Renal cortex interstitium (tissue), 11 donors: ENCODE results near the gene RUNX1. TPM values are rescaled to one million over a fixed set of nuclear protein-coding genes. Genes with fewer than 3 reads are reported as not detected.

Experiments
- DNase-seq, 11 donors: peaks; one replicate each; pipeline ENCODE4 v3.0.0-alpha.2; 2013; ENCODE audit warnings: low read depth in 9 of 11, low spot score in 4 of 11; ENCODE audit errors: extremely low read depth in 1 of 11
- polyA plus RNA-seq, 3 donors: library from polyadenylated mRNA; unstranded; fragments of 120-200 nt; gene quantifications; one replicate each; pipeline ENCODE4 v1.2.1, GENCODE V29; 2013; ENCODE audit not compliant: insufficient read length in 3 of 3

The RUNX1 gene
- polyA plus RNA-seq, 3 donors = 2.3 to 3.5 (median 2.4) TPM

- no peak for DNase-seq
These were observed 165.4 kb downstream of the RUNX1 start for GRCh38 chr21:34883491-34884271.

DNA sequence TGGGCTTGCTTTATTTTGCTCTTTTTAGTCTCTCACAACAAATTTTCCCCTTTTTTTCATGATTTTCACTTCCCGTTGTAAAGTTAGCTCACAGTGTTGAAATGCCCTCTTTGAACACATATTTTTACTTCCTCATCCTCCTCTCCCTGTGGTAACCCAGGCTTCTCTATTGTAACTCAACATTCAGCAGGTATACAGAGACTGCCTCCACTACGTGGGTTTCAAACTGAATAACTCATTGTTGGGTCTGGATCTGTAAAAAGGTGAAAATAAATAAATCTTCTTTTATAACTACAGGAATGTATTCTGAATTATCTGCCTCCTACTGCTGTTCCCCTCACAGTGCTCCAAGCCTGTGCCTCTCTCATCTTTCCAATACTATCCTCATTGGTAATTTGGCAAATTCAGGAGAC is 166.4 kb downstream of the RUNX1 start:
- DNase-seq = no peak

- DNase-seq = no peak
These were observed 167.2 kb downstream of the RUNX1 start for GRCh38 chr21:34881839-34882371.

- DNase-seq = no peak
These were observed 167.7 kb downstream of the RUNX1 start for GRCh38 chr21:34881421-34881820.

- no peak for DNase-seq
These were observed 168.7 kb downstream of the RUNX1 start for GRCh38 chr21:34880401-34880800.

- no peak for DNase-seq
These were observed 170.2 kb downstream of the RUNX1 start for GRCh38 chr21:34878940-34879339.

GRCh38 chr21:34878501-34878900 is 170.6 kb downstream of the RUNX1 start:
- no peak for DNase-seq

DNA sequence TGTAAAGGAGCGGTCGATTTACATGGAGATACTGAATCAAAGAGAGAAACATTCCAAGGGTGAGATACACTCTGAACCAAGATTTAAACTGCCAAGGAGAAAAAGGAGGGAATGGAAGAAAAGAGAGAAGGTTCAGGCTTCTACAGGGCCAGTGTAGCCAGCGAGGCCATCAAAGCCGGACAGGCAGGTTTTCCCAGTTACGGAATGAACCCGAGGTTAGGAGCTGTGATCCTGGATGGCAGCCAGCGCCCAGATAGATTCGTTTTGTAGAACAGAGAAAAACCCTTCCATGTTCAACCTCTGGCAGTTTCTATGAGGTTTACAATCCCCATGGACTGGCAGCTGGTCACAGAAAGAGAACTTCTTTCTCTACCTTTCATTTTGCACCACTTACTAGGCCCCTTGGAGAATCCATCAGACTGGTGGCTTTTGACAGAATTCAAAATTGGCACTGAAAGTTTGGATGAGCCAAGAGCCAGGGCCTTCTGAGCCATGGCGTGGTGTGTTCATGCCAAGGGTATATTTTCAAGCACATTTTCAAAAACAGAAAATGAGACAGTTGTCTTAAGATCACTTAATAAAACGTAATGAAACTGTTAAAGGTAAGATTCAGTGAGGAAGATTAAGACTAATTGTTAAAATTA is 171.5 kb downstream of the RUNX1 start:
- DNase-seq = no peak

DNA sequence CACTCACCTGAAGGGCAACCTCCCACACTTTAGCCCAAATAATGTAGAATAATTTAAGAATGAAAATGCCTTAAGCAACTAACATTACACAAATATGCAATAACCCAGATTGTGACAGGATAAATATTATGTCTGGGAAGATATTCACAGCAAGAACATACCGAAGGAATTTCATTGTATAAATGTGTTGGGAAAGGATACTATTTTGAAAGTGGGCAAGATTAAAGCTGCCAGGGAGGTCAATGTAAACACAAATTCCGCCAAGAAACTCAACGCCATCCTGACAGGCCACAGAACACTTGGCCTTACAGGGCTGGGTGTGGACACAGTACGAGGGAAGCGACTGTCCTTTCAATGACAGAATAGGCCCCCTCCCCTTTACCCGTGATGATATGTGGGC is 173.3 kb downstream of the RUNX1 start:
- DNase-seq = no peak

- peak in 2 of 11 donors; percentile 34 to 48 for DNase-seq
These were observed 174.2 kb downstream of the RUNX1 start for GRCh38 chr21:34874684-34875513.

- no peak for DNase-seq
These were observed 177.8 kb downstream of the RUNX1 start for GRCh38 chr21:34871026-34871908.

DNA sequence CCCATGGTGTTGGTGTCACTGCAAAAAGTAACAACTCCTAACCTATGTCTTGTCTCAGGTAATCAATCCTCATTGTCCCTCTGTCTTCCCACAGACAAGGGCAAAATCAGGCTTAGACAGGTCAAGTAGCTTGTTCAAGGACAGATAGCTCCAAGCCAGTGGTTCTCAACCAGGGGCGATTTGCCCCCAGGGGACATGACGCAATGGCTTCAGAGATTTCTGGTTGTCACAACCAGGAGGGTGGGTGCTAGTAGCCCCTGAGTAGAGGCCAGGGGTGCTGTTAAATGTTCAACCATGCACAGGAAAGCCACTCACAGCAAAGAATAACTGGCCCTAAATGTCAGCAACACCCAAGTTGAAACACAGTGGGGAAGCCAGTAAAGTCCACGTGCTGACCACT is 178.9 kb downstream of the RUNX1 start:
- no peak for DNase-seq

DNA sequence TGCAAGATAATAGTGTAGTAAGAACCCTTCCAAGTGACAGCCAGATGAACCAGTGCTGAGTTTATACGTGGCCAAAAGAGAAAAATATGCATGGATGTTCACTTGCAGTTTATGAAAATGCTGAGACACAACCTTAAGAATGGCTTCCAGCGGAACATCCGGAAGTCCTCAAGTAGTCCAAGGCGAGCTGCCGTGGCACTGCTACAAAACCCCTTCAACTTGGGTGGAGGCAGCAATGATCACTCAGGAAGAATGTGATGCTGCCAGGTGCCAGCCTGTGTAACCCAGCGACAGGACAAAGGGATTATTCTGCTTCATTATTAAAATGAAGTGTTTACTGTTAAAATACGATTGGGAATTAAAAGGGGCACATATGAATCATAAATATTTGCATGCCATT is 179.6 kb downstream of the RUNX1 start:
- no peak for DNase-seq

DNA sequence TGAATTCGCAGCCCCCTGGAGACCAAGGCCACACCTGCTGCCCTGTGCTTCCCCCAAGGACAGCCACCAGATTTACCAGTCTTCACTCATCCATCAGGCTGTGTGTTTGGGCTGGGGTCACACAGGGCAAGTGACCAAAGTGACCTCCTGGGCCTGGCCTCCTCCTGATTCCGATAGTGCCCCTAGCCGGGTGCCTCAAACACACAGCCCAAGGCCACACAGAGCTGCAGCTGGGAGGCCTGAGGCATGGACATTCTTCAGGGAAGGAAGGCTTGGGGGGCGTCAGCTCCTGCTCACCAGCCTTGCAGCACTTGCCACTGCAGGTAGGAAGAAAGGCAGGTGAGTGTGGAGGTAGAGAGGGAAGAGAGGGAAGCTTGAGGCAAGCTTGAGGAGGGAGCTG is 181.3 kb downstream of the RUNX1 start:
- DNase-seq = no peak

- no peak for DNase-seq
These were observed 183.5 kb downstream of the RUNX1 start for GRCh38 chr21:34865400-34866241.

- no peak for DNase-seq
These were observed 184.5 kb downstream of the RUNX1 start for GRCh38 chr21:34864370-34865149.

GRCh38 chr21:34862951-34863350 is 186.2 kb downstream of the RUNX1 start:
- DNase-seq = no peak
